ENCODE results near the gene GDA.

GDA gene

GRCh38 chr9:72207278-72207677 lies 58.0 kb downstream of the GDA start:
- TF ChIP-seq, protein P1, sequence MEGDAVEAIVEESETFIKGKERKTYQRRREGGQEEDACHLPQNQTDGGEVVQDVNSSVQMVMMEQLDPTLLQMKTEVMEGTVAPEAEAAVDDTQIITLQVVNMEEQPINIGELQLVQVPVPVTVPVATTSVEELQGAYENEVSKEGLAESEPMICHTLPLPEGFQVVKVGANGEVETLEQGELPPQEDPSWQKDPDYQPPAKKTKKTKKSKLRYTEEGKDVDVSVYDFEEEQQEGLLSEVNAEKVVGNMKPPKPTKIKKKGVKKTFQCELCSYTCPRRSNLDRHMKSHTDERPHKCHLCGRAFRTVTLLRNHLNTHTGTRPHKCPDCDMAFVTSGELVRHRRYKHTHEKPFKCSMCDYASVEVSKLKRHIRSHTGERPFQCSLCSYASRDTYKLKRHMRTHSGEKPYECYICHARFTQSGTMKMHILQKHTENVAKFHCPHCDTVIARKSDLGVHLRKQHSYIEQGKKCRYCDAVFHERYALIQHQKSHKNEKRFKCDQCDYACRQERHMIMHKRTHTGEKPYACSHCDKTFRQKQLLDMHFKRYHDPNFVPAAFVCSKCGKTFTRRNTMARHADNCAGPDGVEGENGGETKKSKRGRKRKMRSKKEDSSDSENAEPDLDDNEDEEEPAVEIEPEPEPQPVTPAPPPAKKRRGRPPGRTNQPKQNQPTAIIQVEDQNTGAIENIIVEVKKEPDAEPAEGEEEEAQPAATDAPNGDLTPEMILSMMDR (IDR thresholded peaks at IDR 0.05): no peak

GRCh38 chr9:72210522-72210921 lies 61.3 kb downstream of the GDA start:
- TF ChIP-seq, protein P1 (IDR thresholded peaks at IDR 0.05): no peak

DNA sequence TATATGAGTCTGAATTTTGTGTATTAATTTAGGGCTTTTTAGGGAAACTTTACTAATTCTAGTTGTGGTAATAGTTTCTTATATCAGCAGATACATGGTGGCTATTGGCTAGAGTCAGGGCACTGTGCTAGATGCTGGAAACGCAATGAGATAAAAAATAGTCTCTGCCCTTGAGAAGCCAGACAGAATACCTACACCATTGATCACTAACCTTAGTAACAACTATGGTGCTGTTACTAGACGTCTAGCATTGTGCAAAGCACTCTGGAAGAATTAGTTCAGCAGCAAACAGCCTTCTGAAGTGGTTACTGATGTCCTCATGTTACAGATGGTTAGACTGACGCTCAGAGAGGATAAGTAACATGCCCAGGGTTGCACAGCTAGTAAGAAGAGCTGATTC lies 61.8 kb downstream of the GDA start:
- TF ChIP-seq, protein P1 (IDR thresholded peaks at IDR 0.05): no peak

DNA sequence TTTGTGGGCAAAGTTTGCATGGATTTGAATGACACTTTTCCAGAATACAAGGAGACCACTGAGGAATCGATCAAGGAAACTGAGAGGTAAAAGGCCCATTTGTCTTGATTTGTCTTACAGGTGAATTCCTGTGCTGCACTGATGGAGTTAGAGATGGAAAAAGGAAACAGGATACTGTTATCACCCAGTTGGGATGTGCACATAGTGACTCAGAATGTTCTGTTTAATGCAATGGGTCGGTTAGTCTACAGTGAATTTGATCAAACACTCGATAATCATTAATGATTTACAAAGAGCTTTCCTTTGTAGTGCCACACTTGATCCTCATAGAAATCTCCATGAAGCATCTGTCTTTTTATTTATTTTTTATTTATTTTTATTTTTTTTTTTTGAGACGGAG lies 64.7 kb downstream of the GDA start:
- TF ChIP-seq, protein P1 (IDR thresholded peaks at IDR 0.05): no peak

DNA sequence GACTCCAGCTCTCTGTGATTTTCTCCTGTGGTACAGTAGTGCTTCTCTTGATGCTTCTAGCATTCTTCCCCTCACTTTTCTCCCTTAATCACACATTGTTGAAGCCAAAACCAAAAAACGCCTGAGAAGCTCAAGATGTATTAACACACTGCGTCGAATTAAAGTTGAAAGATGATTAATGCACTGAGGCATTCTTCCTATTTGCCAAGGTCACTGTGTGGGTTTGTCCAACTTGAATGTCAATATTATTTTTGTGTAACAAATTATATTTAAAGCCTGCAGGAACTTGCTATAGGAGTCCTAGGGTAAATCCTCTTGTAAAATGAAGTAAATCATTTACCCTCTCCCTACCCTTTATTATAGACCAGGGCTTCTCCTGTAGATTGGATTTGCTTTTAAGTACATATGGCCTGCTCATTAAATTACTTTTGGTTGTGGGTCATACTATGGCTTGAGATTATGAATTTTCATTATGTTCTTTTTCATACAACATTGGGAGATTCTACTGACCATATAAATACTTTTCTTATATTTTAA lies 68.1 kb downstream of the GDA start:
- TF ChIP-seq, protein P1 (IDR thresholded peaks at IDR 0.05): no peak

GRCh38 chr9:72220589-72220988 lies 71.3 kb downstream of the GDA start:
- TF ChIP-seq, protein P1 (IDR thresholded peaks at IDR 0.05): no peak

DNA sequence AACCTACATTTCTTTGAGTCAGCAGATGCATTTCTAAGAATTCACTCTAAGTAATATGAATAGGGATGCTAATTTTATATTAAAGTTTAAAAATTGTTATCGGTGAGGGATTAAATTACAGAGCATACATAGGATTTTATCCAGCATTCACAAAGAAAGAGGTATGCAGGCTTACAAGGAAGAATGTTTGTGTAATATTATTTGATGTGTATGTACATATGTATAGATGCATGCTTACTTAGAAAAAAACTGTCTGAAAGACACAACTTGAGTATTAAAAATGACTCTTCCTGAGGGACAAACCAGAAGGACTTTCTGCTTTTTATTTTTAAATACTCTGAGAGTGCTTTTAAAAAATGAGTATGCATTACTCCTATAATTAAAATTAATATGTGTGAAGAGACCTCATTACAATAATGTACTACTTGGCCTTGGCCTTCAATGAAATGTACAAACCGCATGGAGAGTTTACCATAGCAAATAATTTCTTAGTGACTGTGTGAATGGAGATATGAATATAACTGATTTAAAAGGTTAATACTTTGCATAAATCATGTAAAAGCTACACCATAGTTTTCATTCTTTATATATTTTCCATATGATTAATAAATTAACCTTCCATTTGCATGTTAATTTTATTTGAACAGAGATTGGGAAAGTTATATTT lies 77.0 kb downstream of the GDA start:
- TF ChIP-seq, protein P1 (IDR thresholded peaks at IDR 0.05): no peak
